Endometrial microvascular endothelial cells (primary cell): ENCODE measurements around the gene PAX1. TPM values are rescaled to one million over a fixed set of nuclear protein-coding genes. Genes with fewer than 3 reads are reported as not detected.

Source experiments
- in situ Hi-C: cut with HindIII; loops from 2 replicates; pipeline ENCODE4 v1.10.0; 2017; ENCODE audit warnings: low sequenced_read_pairs, low pct_unique_long_range_greater_than_20kb; ENCODE audit errors: inconsistent ontology term
- total RNA-seq: library from RNA; depleted of rRNA; stranded (reverse); fragments of >200 nt; gene quantifications from one replicate; pipeline ENCODE4 v1.2.3, GENCODE V29; 2015; ENCODE audit errors: inconsistent ontology term

The PAX1 gene
- total RNA-seq, 1 donor from 2014 or later: not detected

GRCh38 chr20:21715193-21715881 lies 9.9 kb downstream of the PAX1 start:
- in situ Hi-C loops: no loop called here

- in situ Hi-C loops: no loop called here
Observed at GRCh38 chr20:21719592-21720214, 14.2 kb downstream of the PAX1 start.

GRCh38 chr20:21725892-21726291 lies 20.4 kb downstream of the PAX1 start:
- in situ Hi-C loops: no loop called here

GRCh38 chr20:21729316-21729715 lies 23.9 kb downstream of the PAX1 start:
- in situ Hi-C loops: no loop called here

- in situ Hi-C loops: no loop called here
Observed at GRCh38 chr20:21739161-21739560, 33.7 kb downstream of the PAX1 start.

GRCh38 chr20:21739682-21740081 lies 34.2 kb downstream of the PAX1 start:
- in situ Hi-C loops: no loop called here

- in situ Hi-C loops: no loop called here
Observed at GRCh38 chr20:21741266-21741665, 35.8 kb downstream of the PAX1 start.

- in situ Hi-C loops: no loop called here
Observed at GRCh38 chr20:21762646-21763045, 57.2 kb downstream of the PAX1 start.

GRCh38 chr20:21767200-21767738 lies 61.8 kb downstream of the PAX1 start:
- in situ Hi-C loops: no loop called here

GRCh38 chr20:21767739-21768223 lies 62.3 kb downstream of the PAX1 start:
- in situ Hi-C loops: no loop called here

Other genes starting within 250 kb of the PAX1 start
- gene NKX2-2, start 191.6 kb upstream of the PAX1 start, total RNA-seq: not detected